Neural cell (in vitro differentiated cells): ENCODE data around the gene NME9. TPM values are rescaled to one million over a fixed set of nuclear protein-coding genes. Genes with fewer than 3 reads are reported as not detected.

Experiments
- H2AFZ ChIP-seq: fragments of 200-600, 300-800 bp; sonication (generic), shearing (Covaris generic); 2 replicates; pipeline ENCODE4 v1.6.0; 2014; ENCODE audit warnings: low read depth, mild to moderate bottlenecking, antibody characterized with exemption, low read length, moderate library complexity
- H3F3A ChIP-seq: fragments of 200-600 bp; shearing (Covaris generic); 2 replicates; pipeline ENCODE4 v1.6.1; 2016; ENCODE audit warnings: mild to moderate bottlenecking, moderate library complexity, mixed read lengths, antibody characterized with exemption, low read length; ENCODE audit not compliant: insufficient read depth, poor library complexity, severe bottlenecking
- H3K27ac ChIP-seq: fragments of 200-600, 300-800 bp; sonication (generic), shearing (Covaris generic); 2 replicates; pipeline ENCODE4 v1.5.1; 2014; ENCODE audit warnings: mild to moderate bottlenecking, low read length, moderate library complexity
- H3K27me3 ChIP-seq: fragments of 300-800, 200-600 bp; sonication (generic), shearing (Covaris generic); 2 replicates; pipeline ENCODE4 v1.6.0; 2014; ENCODE audit warnings: mild to moderate bottlenecking, low read depth, low read length, moderate library complexity; ENCODE audit not compliant: insufficient read depth
- H3K36me3 ChIP-seq: fragments of 300-800, 200-600 bp; sonication (generic), shearing (Covaris generic); 2 replicates; pipeline ENCODE4 v1.5.1; 2014; ENCODE audit warnings: mild to moderate bottlenecking, antibody characterized with exemption, low read length, moderate library complexity; ENCODE audit not compliant: insufficient read depth
- H3K4me2 ChIP-seq: fragments of 300-800, 200-600 bp; sonication (generic), shearing (Covaris generic); 2 replicates; pipeline ENCODE4 v1.6.0; 2014; ENCODE audit warnings: mild to moderate bottlenecking, low read length
- H3K4me3 ChIP-seq: fragments of 300-800, 200-600 bp; sonication (generic), shearing (Covaris generic); 2 replicates; pipeline ENCODE4 v1.5.1; 2014; ENCODE audit warnings: mild to moderate bottlenecking, low read length, moderate library complexity
- H3K79me2 ChIP-seq: fragments of 200-600 bp; shearing (Covaris generic); replicated peaks from 2 replicates; pipeline ENCODE4 v1.6.0; 2014; ENCODE audit warnings: mild to moderate bottlenecking, low read length, moderate library complexity; ENCODE audit not compliant: insufficient read depth
- H3K9ac ChIP-seq: fragments of 300-800, 200-600 bp; sonication (generic), shearing (Covaris generic); 2 replicates; pipeline ENCODE4 v1.6.1; 2016; ENCODE audit warnings: mild to moderate bottlenecking, low read length, mixed read lengths
- H3K9me2 ChIP-seq: fragments of 200-600 bp; shearing (Covaris generic); 2 replicates; pipeline ENCODE4 v1.6.1; 2016; ENCODE audit warnings: mild to moderate bottlenecking, low read length, mixed read lengths; ENCODE audit not compliant: insufficient read depth
- H3K9me3 ChIP-seq: fragments of 200-600, 300-800 bp; sonication (generic), shearing (Covaris generic); 2 replicates; pipeline ENCODE4 v1.6.1; 2016; ENCODE audit warnings: mild to moderate bottlenecking, mixed run types, low read length, moderate library complexity, mixed read lengths
- H4K20me1 ChIP-seq: fragments of 200-600 bp; shearing (Covaris generic); 2 replicates; pipeline ENCODE4 v1.6.1; 2016; ENCODE audit warnings: mild to moderate bottlenecking, mixed run types; ENCODE audit not compliant: insufficient read depth
- EP300 ChIP-seq: fragments of 450-650 bp; conservative IDR thresholded peaks from 2 replicates; pipeline ENCODE4 v1.6.1; 2014; ENCODE audit warnings: antibody characterized with exemption, mild to moderate bottlenecking, moderate library complexity; ENCODE audit not compliant: poor library complexity, severe bottlenecking
- EZH2 ChIP-seq: fragments of 200-600, 300-800 bp; shearing (Covaris generic), sonication (generic); IDR thresholded peaks from 2 replicates; pipeline ENCODE4 v1.6.1; 2014; ENCODE audit warnings: antibody characterized with exemption, low read length, borderline replicate concordance, mild to moderate bottlenecking; ENCODE audit not compliant: insufficient read depth, poor library complexity, severe bottlenecking
- MXI1 ChIP-seq: fragments of 450-650 bp; conservative IDR thresholded peaks from 2 replicates; pipeline ENCODE4 v1.6.1; 2014; ENCODE audit warnings: antibody characterized with exemption, mild to moderate bottlenecking; ENCODE audit not compliant: poor library complexity, severe bottlenecking
- POLR2AphosphoS5 ChIP-seq: IDR thresholded peaks from 2 replicates; pipeline ENCODE4 v1.6.1; 2012
- RAD21 ChIP-seq: fragments of 450-650 bp; conservative IDR thresholded peaks from 2 replicates; pipeline ENCODE4 v1.6.1; 2014; ENCODE audit warnings: antibody characterized with exemption, mild to moderate bottlenecking, moderate library complexity
- SMC3 ChIP-seq: fragments of 450-650 bp; conservative IDR thresholded peaks from 2 replicates; pipeline ENCODE4 v1.6.1; 2014; ENCODE audit warnings: antibody characterized with exemption, mild to moderate bottlenecking, moderate library complexity; ENCODE audit not compliant: poor library complexity
- TAF1 ChIP-seq: IDR thresholded peaks from 2 replicates; pipeline ENCODE4 v1.6.1; 2012; ENCODE audit warnings: low read depth
- polyA plus RNA-seq: library from polyadenylated mRNA; depleted of rRNA; stranded (reverse); fragments of >200 nt; gene quantifications from 2 replicates; pipeline ENCODE4 v1.2.3, GENCODE V29; 2014
- TF ChIP-seq, protein P1 (sequence below): fragments of 450-650 bp; IDR thresholded peaks from 2 replicates; pipeline ENCODE4 v1.5.1; 2014; ENCODE audit warnings: antibody characterized with exemption, mild to moderate bottlenecking, moderate library complexity; ENCODE audit not compliant: poor library complexity, severe bottlenecking
- TF ChIP-seq, protein P2 (sequence below): IDR thresholded peaks from 2 replicates; pipeline ENCODE4 v1.6.1; 2012; ENCODE audit warnings: borderline replicate concordance

The NME9 gene
- polyA plus RNA-seq, 1 donor from 2014 or later = 17.4 TPM

DNA sequence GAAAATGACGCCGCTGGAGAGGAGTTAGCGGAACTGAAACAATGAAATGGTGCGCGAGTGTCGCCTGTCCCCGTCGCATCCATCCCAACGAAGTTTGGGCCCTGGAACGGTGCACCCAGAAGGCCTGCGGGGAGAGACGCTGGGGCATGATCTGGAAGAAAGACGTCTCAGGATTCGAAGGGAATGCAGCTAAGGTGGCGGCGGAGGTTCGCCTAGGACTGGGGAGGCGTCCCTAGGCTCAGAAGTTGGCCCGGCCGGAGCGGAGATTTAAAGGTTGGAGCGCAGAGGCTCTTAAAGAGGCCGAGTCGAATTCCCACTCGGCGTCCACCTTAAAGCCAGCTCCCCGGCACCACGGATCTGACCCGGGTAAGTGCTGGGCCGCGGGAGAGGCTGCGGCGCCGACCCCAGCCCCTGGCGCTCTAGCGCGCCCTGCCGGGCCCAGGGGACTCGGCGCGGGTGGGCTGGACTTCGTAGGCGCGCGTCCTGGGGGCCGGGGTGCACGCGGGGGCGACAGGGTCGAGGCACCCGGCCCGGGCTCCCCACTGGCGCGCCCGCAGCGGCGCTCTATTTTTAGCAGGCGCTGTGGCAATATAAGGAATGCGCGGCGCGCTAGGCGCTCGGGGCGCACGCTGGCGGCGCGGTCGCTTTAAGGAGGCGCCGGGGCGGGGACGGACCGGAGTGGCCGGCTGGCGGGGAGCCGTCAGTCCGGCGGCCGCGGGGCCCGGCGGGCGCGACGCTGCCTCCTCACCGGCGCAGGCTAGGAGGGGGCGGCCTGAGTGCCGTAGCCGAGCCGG is 18.5 kb upstream of the NME9 start, which contains the start of gene MRAS:
Gene MRAS (plus strand): TSS at position 620 of the 794 bp plus-strand sequence. CDS start 24,305 bp downstream, outside the sequence.
- Histone ChIP-seq H3K27me3 (no peaks in the 10 kb centered on the region), H3K9ac (peak within 1 kb of the TSS; percentile 80), H2AFZ (peak within 1 kb of the TSS; percentile 63), H3K9me2 (no peaks in the 10 kb centered on the region), H3K4me3 (peak within 1 kb of the TSS; percentile 74), H3F3A (no peaks in the 10 kb centered on the region), H3K4me2 (peak within 1 kb of the TSS; percentile 54), H4K20me1 (no peaks in the 10 kb centered on the region), H3K9me3 (no peaks in the 10 kb centered on the region), H3K27ac (peak within 1 kb of the TSS; percentile 51), H3K79me2 (no peaks in the 10 kb centered on the region), H3K36me3 (no peaks in the 10 kb centered on the region)
- peak; percentile 32 for TF ChIP-seq EP300
- TF ChIP-seq, protein P1, sequence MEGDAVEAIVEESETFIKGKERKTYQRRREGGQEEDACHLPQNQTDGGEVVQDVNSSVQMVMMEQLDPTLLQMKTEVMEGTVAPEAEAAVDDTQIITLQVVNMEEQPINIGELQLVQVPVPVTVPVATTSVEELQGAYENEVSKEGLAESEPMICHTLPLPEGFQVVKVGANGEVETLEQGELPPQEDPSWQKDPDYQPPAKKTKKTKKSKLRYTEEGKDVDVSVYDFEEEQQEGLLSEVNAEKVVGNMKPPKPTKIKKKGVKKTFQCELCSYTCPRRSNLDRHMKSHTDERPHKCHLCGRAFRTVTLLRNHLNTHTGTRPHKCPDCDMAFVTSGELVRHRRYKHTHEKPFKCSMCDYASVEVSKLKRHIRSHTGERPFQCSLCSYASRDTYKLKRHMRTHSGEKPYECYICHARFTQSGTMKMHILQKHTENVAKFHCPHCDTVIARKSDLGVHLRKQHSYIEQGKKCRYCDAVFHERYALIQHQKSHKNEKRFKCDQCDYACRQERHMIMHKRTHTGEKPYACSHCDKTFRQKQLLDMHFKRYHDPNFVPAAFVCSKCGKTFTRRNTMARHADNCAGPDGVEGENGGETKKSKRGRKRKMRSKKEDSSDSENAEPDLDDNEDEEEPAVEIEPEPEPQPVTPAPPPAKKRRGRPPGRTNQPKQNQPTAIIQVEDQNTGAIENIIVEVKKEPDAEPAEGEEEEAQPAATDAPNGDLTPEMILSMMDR = peak; percentile 78
- TF ChIP-seq, protein P2, sequence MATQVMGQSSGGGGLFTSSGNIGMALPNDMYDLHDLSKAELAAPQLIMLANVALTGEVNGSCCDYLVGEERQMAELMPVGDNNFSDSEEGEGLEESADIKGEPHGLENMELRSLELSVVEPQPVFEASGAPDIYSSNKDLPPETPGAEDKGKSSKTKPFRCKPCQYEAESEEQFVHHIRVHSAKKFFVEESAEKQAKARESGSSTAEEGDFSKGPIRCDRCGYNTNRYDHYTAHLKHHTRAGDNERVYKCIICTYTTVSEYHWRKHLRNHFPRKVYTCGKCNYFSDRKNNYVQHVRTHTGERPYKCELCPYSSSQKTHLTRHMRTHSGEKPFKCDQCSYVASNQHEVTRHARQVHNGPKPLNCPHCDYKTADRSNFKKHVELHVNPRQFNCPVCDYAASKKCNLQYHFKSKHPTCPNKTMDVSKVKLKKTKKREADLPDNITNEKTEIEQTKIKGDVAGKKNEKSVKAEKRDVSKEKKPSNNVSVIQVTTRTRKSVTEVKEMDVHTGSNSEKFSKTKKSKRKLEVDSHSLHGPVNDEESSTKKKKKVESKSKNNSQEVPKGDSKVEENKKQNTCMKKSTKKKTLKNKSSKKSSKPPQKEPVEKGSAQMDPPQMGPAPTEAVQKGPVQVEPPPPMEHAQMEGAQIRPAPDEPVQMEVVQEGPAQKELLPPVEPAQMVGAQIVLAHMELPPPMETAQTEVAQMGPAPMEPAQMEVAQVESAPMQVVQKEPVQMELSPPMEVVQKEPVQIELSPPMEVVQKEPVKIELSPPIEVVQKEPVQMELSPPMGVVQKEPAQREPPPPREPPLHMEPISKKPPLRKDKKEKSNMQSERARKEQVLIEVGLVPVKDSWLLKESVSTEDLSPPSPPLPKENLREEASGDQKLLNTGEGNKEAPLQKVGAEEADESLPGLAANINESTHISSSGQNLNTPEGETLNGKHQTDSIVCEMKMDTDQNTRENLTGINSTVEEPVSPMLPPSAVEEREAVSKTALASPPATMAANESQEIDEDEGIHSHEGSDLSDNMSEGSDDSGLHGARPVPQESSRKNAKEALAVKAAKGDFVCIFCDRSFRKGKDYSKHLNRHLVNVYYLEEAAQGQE = peak; percentile 17
- TF ChIP-seq TAF1 = no peak
- TF ChIP-seq RAD21 = peak; percentile 65
- TF ChIP-seq SMC3 = peak; percentile 62
- TF ChIP-seq MXI1 = peak; percentile 67
- no peak for TF ChIP-seq EZH2
- TF ChIP-seq POLR2AphosphoS5 = peak; percentile 7

DNA sequence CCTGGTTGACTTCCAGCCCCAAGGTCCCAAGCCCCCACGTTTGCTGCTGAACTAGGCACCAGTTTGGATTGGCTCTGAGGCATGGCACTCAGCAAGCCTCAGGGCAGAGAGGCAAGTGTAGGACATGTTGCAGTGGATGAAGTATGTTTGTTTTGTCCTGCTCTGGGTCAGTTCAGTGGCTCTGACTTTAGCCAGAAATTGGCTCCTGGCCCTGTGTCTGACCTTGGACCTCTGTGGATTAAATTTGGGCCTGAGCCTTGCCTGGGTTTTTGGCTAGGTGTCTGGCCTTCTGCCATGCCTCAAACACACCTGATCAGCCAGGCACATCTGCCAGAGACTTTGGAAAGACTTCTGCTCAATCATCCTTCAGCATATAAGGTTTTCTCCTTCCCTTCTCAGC is 15.1 kb upstream of the NME9 start:
- Histone ChIP-seq H4K20me1 (no peaks in the 10 kb centered on the region), H3K27me3 (no peaks in the 10 kb centered on the region), H3K4me2 (no peak overlapping the region), H3K9me3 (no peaks in the 10 kb centered on the region), H3K9me2 (no peaks in the 10 kb centered on the region), H3K36me3 (no peaks in the 10 kb centered on the region), H3K4me3 (no peak overlapping the region), H2AFZ (no peak overlapping the region), H3K79me2 (no peaks in the 10 kb centered on the region), H3K27ac (no peak overlapping the region), H3F3A (no peaks in the 10 kb centered on the region), H3K9ac (no peak overlapping the region)
- TF ChIP-seq, protein P2 = no peak
- TF ChIP-seq EP300 = no peak
- TF ChIP-seq, protein P1 = no peak
- TF ChIP-seq RAD21 = no peak
- TF ChIP-seq MXI1 = no peak
- TF ChIP-seq TAF1 = no peak
